ENCODE data around the gene ARCN1.

The ARCN1 gene

DNA sequence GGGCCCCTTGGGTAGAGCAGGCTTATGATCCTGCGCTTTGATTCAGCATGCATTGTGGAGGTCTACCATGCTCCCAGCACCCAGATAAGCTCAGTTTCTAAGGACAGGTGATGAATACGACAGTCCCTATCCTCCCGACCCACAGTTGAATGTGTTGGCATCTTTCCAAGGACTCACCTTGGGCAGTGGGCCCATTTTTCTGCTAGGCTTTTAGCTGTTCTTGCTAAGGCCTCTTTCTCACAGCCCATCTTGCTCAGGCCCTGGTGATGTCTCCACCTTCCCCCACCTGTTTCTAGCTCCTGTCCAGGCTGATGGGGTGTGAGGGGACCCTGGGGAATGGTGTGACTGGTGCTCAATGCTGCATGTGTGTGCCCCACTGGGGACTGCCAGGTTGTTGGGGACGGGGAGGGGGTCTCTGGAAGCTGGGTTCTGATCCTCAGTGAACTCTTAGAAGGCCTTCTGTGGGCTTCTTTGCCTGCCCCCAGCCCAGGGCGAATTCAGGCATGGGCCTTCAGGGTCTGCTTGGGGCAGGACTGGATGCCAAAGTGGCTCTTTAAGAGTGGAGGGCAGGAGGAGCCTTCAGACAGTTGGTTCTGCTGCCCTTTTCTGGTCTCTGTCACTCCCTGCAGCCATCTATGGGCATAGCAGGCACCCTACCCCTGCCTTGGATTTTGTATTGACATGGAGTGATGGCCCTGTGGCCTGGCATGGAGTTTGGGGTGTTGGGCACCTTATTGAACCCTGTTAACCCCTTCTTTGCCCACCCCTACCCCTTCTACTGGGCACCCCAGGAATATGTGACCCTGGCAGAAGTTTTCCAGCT is 68.3 kb downstream of the ARCN1 start:
- DNase-seq, result no peak

DNA sequence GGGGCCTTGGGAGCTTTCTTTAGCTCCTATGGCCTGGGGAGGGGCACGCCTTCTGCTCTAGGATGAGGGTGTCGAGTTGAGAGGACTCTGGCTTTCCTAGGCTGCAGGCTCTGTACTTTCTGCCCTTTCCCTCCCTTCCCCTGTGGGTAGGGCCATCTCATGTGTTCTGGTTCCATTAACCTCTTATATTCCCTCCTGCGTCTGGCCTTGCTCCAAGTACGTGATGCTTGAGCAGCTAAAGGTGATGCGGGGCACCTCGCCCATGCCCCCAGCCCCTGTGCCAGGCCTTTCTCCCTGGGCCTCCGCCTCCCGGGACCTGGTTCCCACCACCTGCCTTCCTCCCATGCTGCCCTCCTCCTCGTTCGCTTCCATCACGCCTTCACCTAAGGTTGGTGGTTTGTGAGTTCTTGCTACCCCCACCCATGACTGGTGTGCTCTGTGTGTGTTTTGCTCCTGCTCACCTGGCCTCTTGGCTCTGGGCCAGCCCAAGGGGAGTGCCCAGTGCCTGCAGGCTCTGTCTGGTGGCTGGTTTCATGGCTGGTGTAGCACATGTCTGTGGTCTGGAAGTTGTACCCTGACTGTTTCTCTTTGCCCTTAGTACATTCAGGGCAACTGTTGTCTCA is 69.3 kb downstream of the ARCN1 start:
- DNase-seq, result no peak

DNA sequence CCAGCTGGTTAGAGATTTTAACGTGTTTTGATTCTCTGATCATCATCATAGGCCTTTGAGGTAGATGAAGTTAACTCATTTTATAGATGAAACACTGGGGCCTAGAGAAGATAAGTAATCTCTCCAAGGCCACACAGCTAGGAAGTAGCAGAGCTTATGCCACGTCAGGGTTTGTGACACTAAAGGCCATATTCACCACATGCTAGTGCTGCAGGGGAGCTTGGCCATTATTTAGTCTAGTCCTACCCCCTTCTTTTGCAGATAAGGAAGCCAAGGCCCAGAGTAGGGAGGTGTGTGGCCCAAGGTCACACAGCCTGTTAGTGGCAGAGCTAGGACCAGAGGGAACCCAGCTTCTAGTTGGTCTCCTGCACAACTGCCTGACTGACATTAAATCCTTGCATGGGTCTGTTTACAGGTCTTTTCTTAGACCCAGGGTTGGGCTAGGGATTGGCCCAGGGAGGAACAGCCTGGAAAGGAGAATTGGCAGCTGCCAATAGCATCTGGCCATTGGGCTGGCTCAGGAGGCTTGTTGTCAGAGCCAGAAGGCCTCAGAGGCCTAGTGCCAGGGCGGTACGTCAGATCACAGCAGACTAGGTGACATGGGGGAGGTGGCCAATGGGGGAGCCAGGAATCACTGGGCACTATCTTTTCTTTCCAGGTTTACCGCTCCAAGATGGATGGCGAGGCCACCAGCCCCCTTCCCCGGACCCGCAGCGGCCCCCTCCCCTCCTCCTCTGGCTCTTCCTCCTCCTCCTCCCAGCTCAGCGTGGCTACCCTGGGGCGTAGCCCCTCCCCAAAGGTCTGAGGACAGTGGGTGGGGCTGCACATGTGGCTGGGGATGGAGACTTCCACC is 71.2 kb downstream of the ARCN1 start:
- no peak for DNase-seq

DNA sequence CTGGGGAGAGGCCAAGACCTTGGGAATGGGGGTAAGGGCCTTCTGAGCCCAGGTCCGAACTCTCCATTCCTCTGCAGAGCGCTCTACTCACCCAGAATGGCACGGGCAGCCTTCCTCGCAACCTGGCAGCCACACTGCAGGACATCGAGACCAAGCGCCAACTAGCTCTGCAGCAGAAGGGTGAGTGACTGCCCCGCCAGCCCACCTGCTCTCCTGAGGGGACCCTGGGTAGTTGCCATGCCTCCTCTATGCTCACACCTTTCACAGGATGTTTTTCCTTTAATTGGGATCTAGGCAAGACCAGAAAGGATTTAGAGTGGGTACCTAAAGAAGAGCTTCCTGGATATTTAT is 71.8 kb downstream of the ARCN1 start:
- no peak for DNase-seq

DNA sequence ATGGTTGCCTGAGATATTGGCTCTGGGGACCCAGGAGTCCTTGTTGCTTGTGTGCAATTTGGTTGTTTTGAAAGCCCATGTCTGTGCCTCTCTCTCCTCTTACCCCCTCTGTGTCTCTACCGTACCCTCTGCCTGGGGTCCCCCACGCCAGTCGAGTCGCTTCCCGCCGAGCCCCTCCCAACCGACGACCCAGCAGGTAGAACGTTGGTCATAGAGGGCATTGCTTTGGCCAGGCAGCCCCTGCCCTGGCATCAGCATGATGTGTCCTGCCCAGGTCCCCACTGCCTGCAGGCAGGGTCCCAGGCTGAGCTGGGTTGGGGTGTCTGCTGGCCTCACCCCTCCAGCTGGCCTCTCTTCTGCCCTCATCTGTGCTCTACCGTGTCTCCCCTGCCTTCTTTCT is 72.3 kb downstream of the ARCN1 start:
- DNase-seq, result no peak

DNA sequence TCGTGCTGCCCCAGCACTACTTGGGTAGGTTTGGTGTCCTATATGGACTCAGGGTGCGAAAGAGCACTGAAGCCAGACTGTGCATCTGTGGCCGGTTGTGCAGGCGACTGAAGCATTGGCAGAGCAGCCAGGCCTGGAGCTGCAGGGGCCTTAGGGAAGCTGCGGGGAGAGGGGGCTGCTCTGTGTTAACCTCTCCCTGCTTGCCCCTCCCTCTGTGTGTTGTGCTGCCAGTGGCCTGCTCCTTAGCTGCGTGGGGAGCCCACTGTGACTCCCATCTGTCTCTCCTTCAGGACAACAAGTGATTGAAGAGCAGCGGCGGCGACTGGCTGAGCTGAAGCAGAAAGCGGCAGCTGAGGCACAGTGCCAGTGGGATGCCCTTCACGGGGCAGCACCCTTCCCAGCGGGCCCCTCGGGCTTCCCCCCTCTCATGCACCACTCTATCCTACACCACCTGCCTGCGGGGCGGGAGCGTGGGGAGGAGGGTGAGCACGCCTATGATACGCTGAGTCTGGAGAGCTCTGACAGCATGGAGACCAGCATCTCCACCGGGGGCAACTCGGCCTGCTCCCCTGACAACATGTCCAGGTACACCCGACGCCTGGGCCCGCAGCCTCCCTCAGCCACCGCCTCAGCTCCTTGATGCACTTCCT is 73.0 kb downstream of the ARCN1 start:
- no peak for DNase-seq

DNA sequence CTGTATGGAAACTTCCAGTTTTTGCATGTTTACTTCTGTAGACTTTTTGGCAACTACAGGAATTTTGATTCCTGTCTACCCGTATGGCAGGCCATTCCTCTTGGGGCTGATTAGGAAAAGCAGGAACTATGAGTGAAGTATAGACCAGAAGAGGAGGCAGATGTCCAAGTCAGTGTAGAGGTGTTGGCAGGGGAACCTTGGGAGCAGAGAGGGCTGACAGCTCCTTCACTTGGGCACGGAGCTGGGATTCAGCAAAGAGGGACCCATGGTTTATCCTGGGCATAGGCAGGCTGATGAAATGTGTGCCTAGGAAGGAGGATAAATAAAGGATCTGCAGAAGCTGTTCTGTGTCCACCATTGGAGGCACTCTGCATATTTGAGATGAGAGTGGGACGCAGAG is 74.2 kb downstream of the ARCN1 start:
- DNase-seq, result no peak

DNA sequence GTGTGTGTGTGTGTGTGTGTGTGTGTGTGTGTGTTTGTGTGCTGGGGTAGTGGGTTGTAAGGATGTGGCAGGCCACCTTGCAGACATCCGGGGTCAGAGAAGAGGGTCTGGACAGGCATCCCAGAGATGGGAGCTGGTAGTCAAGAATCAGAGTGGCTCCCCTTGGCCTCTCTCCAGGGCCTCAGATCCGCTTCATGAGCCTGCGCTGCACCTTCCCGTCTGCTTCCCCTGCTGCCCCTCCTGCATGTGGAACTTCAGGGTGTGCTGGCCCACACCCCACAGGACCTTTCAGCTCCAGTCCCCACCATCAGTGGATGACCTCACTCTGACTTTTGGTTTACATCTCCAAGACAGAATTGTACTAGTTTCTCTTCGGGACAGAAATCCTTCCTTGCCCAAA is 76.1 kb downstream of the ARCN1 start:
- no peak for DNase-seq

DNA sequence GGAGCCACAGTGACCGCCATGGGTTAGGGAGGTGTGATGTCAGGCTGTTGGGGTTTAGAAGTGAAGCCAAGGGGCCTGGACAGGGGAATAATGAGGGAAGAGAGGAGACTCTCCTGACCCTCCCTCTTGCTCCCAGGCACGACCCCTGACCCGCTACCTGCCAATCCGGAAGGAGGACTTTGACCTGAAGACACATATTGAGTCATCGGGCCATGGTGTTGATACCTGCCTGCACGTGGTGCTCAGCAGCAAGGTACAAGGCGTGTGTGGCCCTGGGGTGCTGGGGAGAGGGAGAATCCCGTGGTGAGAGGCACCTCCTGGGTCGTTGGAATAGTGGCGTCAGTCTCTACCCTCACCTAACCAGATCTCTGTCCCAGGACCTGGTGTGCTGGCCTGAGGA is 77.7 kb downstream of the ARCN1 start:
- no peak for DNase-seq

DNA sequence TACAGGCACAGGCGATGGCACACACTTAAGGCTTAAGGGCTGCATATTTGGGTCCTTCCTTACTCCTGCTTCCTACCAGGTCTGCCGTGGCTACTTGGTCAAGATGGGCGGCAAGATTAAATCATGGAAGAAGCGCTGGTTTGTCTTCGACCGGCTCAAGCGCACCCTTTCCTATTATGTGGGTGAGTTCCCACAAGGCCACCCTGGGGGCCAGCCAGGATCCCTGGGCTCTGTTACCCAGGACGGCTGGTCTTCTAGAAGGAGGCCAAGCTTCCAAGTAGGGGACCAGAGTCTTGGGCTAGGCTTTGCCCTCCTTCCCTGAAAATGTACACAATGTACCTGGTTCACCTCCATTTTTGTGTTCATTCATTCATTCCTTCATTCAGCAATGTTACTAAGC is 78.2 kb downstream of the ARCN1 start:
- DNase-seq, result no peak

DNA sequence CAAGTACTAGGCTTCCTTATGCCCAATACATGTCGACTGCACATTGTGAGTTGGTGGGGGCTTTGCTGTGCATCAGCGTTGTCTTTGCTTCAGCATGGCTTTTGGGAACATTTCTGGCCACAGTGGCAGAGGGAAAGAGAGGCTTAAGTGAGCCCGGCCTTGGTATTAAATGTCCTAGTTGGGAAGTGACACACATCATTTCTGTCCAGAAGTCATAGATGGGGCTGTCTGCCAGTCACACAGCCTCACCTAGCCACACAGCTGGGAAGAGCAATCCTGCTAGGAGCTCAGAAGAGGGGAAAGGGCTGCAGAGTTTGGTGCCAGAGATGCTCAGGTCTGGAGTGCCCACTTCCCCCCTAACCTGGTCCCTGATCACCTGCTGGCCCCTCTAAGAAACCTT is 79.6 kb downstream of the ARCN1 start:
- no peak for DNase-seq
